ENCODE measurements around the gene ECHDC3. TPM values are rescaled to one million over a fixed set of nuclear protein-coding genes. Genes with fewer than 3 reads are reported as not detected.
A peak's percentile ranks its signal among the peaks of the same experiment; 100 is the strongest.

ECHDC3 gene
- total and polyA plus RNA-seq, 2 of the 13 experiments (the other 11 are each of a cell fraction or from before 2014, with no cell fraction given): not detected

DNA sequence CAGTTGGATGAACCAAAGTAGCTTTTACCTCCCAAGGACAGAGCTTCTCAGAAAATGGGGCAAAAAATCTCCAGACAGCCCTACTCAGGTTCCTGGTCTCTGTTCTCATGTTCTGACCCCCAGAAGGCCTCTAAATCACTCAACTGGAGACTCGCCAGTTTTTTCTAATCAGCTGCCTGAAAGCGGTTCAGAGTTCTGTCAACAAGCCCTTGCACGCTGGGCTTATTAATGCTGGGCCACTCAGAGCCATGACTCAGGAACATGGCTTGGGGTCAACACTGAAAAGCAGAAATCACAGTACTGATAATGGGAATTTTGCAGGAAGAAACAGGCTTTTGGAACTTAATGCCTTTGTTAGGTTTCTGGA, 15.3 kb downstream of the ECHDC3 start (continued):
- TF ChIP-seq, protein P1, sequence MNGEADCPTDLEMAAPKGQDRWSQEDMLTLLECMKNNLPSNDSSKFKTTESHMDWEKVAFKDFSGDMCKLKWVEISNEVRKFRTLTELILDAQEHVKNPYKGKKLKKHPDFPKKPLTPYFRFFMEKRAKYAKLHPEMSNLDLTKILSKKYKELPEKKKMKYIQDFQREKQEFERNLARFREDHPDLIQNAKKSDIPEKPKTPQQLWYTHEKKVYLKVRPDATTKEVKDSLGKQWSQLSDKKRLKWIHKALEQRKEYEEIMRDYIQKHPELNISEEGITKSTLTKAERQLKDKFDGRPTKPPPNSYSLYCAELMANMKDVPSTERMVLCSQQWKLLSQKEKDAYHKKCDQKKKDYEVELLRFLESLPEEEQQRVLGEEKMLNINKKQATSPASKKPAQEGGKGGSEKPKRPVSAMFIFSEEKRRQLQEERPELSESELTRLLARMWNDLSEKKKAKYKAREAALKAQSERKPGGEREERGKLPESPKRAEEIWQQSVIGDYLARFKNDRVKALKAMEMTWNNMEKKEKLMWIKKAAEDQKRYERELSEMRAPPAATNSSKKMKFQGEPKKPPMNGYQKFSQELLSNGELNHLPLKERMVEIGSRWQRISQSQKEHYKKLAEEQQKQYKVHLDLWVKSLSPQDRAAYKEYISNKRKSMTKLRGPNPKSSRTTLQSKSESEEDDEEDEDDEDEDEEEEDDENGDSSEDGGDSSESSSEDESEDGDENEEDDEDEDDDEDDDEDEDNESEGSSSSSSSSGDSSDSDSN (CRISPR knock-in tag; IDR thresholded peaks at IDR 0.05): no peak
- TF ChIP-seq NKX3-1 (CRISPR knock-in tag; IDR thresholded peaks at IDR 0.05): no peak
- TF ChIP-seq EP300 (IDR thresholded peaks at IDR 0.05; ENCODE audit: low read depth in 2 of 2, low read length in 2 of 2): peak in 1 of 2 experiments; percentile 62; a peak in 2 of 4 replicates
- no peak for TF ChIP-seq EP300 (CRISPR knock-in tag; IDR thresholded peaks at IDR 0.05; ENCODE audit: borderline replicate concordance)
- peak; percentile 63 for TF ChIP-seq FOXK2 (IDR thresholded peaks at IDR 0.05)
- TF ChIP-seq ZNF343 (CRISPR knock-in tag; IDR thresholded peaks at IDR 0.05): no peak
- TF ChIP-seq, protein P2, sequence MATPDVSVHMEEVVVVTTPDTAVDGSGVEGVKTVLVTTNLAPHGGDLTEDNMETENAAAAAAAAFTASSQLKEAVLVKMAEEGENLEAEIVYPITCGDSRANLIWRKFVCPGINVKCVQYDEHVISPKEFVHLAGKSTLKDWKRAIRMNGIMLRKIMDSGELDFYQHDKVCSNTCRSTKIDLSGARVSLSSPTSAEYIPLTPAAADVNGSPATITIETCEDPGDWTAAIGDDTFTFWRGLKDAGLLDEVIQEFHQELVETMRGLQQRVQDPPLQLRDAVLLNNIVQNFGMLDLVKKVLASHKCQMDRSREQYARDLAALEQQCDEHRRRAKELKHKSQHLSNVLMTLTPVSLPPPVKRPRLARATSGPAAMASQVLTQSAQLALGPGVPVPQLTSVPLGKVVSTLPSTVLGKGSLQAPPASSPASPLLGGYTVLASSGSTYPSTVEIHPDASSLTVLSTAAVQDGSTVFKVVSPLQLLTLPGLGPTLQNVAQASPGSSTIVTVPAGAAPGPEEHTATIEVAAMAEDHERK (CRISPR knock-in tag; IDR thresholded peaks at IDR 0.05; ENCODE audit: low read depth): no peak
- no peak for TF ChIP-seq ZNF180 (CRISPR knock-in tag; IDR thresholded peaks at IDR 0.05; ENCODE audit: borderline replicate concordance, low read depth)
- no peak for TF ChIP-seq IKZF1 (IDR thresholded peaks at IDR 0.05)
- TF ChIP-seq ZNF563 (CRISPR knock-in tag; IDR thresholded peaks at IDR 0.05): no peak
- peak; percentile 58 for TF ChIP-seq TFE3 (CRISPR knock-in tag; IDR thresholded peaks at IDR 0.05)
- TF ChIP-seq ATF2 (CRISPR knock-in tag; IDR thresholded peaks at IDR 0.05): no peak
- TF ChIP-seq SCMH1 (CRISPR knock-in tag; IDR thresholded peaks at IDR 0.05; ENCODE audit: borderline replicate concordance): no peak
- peak; percentile 21; the same call in 1 of the 2 replicates for TF ChIP-seq TCF7 (IDR thresholded peaks at IDR 0.05; ENCODE audit: low read depth)
- TF ChIP-seq ZFY (CRISPR knock-in tag; IDR thresholded peaks at IDR 0.05): no peak
- TF ChIP-seq KLF12 (CRISPR knock-in tag; IDR thresholded peaks at IDR 0.05; ENCODE audit: borderline replicate concordance): no peak; the same call in 1 of the 2 replicates
- TF ChIP-seq THAP11 (CRISPR knock-in tag; IDR thresholded peaks at IDR 0.05): no peak
- no peak for TF ChIP-seq NFE2L1 (CRISPR knock-in tag; IDR thresholded peaks at IDR 0.05; ENCODE audit: borderline replicate concordance)
- TF ChIP-seq MEIS1 (CRISPR knock-in tag; IDR thresholded peaks at IDR 0.05; ENCODE audit: borderline replicate concordance): 0 out of 2 replicates have a peak, but pooled peaks have one; percentile 18
- no peak for TF ChIP-seq MLLT10 (CRISPR knock-in tag; IDR thresholded peaks at IDR 0.05)
- no peak for TF ChIP-seq MBNL3 (CRISPR knock-in tag; conservative IDR thresholded peaks at IDR 0.05)
- no peak for TF ChIP-seq THYN1 (CRISPR knock-in tag; IDR thresholded peaks at IDR 0.05; ENCODE audit: borderline replicate concordance, low read depth)
- TF ChIP-seq SNAPC2 (CRISPR knock-in tag; IDR thresholded peaks at IDR 0.05): no peak

Data from HepG2 (cell line).